ENCODE results near the gene PTPRC.

Gene PTPRC

GRCh38 chr1:198711837-198712236 is 73.0 kb downstream of the PTPRC start:
- no peak for DNase-seq

GRCh38 chr1:198713081-198713480 is 74.2 kb downstream of the PTPRC start:
- DNase-seq, result no peak

DNA sequence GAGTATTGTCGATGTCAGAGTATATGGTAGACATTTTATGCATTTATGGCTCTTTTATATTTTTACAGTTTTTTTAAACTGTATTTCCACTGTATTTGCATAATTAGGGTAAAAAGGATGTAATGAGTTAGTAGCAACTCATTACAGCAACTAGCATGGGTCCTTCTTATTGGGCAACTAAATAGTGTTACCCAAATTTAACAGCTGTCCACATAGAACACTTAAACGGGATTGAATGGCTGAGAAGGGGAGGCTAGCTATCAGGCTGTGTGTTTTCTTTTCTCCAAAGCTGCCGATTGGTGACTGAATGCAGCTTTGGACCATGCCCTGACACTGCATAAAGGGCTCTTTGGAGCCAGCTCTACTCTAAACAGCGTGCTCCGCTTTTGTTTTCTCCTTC is 75.4 kb downstream of the PTPRC start:
- DNase-seq, result no peak

GRCh38 chr1:198716051-198716450 is 77.2 kb downstream of the PTPRC start:
- no peak for DNase-seq

DNA sequence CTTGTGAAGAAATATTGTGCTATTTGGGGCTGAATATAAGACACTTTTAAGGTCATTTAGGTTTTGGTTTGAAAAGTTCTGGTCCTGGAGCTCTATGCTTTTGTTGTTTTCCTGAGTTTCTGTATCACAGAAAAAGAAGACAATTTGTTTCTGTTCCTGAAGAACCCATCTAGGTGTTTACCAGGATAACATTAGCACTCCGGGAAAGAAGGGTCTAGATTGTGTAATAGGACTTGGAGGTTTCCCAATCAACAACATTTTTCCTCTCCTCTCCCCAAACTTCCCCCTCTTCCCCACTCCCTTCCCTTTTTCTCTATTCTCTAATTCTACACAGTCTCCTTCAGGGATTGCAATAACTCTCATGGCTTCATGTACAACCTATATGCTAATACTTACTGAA is 78.7 kb downstream of the PTPRC start:
- no peak for DNase-seq

- DNase-seq, result no peak
Measured at GRCh38 chr1:198723127-198723526, 84.3 kb downstream of the PTPRC start.

DNA sequence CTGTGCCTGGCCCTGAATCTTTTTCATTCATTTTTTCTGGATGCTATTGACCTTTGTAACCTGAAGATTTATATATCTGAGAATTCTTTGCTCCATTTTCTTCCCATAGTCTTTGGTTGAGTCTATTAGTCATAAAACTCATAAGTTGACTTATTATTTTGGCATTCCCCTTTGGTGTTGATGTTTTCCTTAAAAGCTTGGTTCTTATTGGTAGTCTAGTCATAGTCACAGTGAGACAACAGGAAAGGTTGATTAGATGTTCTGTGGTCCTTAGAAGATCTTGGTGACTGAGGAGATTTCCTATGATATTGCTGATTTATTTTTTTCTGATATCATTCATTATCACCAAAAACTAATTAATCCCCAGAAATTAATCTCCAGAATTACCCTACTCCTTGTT is 86.2 kb downstream of the PTPRC start:
- no peak for DNase-seq

DNA sequence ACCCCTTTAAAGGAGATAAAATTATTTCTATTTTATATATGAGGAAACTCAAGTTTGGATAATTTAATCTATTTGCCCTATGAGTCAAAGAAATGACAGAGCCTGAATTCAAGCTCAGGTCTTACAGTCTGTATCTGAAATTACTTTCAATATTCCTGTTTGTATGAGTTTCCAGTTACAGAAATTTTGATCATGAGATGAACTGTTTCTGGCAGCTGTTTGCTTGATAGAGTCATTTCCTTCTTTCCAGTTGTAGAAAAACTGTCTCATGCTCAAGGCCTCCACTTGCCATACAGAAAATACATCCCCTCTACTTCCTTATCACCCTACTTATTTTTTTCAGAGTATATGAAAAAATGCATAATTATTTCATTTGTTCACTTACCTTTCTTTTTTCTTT is 87.6 kb downstream of the PTPRC start:
- DNase-seq, result no peak

DNA sequence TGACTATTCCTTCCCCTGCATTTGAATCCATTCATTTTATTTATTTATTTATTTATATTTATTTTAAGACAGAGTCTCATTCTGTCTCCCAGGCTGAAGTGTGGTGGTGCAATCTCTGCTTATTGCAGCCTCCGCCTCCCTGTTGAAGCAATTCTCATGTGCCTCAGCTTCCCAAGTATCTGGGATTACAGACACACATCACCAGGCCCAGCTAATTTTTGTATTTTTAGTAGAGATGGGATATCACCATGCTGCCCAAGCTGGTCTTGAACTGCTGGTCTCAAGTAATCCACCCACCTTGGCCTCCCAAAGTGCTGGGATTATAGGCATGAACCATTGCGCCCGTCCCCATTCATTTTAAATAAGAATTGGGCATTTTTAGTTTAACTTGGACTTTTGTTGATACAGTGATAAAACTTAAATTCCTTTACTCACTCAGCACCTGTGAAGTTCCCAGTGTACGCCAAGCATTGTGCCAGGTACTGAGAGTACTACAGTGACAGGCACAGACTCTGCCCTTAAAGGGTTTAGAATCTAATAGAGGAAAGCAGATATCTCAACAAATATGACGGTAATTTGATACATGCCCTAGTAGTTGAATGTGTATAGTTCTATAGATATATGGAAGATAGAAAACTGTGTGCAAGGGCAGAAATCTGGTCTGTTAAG is 90.5 kb downstream of the PTPRC start:
- DNase-seq, result no peak

- DNase-seq, result no peak
Measured at GRCh38 chr1:198730952-198731351, 92.1 kb downstream of the PTPRC start.

GRCh38 chr1:198734323-198735008 is 95.6 kb downstream of the PTPRC start:
- DNase-seq, result no peak

DNA sequence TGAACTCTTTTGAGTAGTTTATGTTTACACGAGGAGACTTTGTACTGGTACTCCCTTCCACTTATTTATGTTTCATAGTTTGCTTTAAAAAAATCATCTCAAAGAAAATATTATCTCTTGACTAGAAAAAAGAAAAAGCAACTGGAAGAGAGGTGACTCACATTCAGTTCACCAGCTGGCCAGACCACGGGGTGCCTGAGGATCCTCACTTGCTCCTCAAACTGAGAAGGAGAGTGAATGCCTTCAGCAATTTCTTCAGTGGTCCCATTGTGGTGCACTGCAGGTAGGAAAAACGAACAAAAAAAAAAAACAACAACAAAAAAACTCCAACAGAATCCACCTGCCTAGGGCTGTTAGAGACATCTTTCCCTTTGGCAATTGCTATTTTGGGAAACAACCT is 102.9 kb downstream of the PTPRC start:
- no peak for DNase-seq

- no peak for DNase-seq
Measured at GRCh38 chr1:198747127-198747526, 108.3 kb downstream of the PTPRC start.

DNA sequence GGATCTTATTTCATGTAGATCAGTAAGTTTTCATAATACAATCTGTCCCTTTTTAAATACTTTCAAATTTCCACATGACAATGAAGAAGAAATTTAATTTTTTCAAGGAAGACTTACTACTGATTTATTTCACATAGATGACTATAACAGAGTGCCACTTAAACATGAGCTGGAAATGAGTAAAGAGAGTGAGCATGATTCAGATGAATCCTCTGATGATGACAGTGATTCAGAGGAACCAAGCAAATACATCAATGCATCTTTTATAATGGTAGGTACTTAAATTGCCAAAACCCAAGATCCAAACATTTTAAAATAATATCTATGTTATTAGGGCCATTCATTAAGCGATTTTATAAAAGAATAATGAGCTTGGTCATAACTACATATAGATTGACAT is 110.4 kb downstream of the PTPRC start:
- DNase-seq, result no peak

- no peak for DNase-seq
Measured at GRCh38 chr1:198750081-198750480, 111.2 kb downstream of the PTPRC start.

- no peak for DNase-seq
Measured at GRCh38 chr1:198751741-198752140, 112.9 kb downstream of the PTPRC start.

DNA sequence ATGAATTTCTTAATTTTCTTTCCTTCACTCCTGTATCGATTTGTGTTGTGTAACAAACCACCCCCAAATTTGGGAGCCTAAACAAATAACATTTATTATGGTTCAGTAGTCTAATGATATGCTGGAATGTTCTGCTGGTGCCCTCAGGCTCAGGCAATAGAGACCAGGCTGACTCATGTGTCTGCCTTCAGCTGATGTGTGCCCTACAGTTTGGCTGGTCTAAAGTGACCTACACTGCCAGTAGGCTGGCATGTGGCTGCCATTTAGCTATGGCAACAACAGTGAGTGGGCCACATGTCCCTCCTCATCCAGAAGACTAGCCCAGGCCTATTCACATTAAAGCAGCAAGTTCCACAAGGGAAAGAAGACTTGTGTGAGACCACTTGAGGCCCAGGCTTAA is 115.8 kb downstream of the PTPRC start:
- DNase-seq, result no peak

GRCh38 chr1:198755715-198756114 is 116.9 kb downstream of the PTPRC start:
- no peak for DNase-seq

- DNase-seq, result no peak
Measured at GRCh38 chr1:198756470-198756869, 117.6 kb downstream of the PTPRC start.

GRCh38 chr1:198761859-198762616 is 123.2 kb downstream of the PTPRC start:
- peak in 1 of 2 donors; percentile 16 for DNase-seq

DNA sequence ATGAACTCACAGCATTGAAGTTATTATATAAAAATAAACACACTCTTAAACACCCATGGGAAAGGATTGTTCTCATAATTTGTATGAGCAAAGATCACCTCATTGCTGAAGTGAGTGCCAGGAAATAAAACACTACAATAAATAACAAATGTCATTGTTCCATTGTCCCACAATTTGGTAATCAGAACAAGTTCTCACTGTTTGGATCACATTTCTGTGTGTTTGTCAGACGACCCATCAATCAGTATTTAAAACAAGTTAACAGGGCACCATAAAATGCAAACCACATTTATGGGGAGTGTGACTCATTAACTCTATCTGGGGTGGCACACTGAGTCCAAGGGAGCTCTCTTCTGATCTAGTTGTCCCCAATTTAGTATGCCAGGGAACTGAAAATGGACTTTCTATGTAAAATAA is 124.5 kb downstream of the PTPRC start:
- no peak for DNase-seq

DNA sequence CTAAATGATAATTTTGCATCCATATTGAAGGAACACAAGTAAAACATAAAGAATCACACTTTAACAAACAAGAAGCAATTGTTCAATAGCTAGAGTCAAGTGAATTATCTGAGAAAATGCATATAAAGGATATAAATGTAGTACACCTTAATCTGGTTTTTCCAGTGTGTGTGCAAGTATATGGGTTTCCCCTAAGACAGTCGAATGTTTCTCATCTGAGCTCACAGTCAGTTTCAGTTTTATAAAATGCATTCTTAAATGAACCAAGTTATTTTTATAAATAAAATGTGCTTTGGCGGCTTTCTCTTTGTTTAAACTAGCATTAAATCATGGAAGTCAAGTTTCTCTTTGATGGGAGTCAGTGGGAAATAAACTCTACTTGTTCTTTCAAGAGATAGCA is 125.9 kb downstream of the PTPRC start:
- DNase-seq, result no peak

DNA sequence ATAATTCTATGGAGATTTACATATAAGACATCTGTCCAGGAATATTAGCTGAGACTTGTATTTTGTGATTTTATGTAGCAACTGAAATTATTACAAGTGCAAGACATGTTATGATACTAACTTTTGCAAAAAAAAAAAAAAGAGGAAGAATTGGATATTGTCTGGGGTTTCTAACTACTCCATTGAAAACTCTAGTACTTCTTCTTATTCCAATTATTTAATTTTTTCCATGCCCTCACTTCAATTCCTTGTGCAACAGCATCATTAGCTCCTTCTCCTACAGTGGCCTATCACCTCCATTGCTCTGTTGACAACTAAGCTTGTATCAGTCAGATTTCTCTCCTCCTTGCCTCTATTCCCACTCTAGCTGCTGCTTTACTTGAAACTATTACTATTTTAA is 126.6 kb downstream of the PTPRC start:
- DNase-seq, result no peak

- DNase-seq, result peak in 1 of 2 donors; percentile 28
Measured at GRCh38 chr1:198771563-198772153, 132.8 kb downstream of the PTPRC start.
